Peyer's patch (tissue), 4 donors: ENCODE data around the gene CELSR2.

Experiments
- CTCF ChIP-seq, 6 experiments: fragments of 450-650 bp in 4 of 6; fragments of 200-600 bp in 2 of 6; sonication (generic) in 1 of 6; IDR thresholded peaks; one replicate each; pipeline ENCODE4 v1.5.1; 2017 to 2019; ENCODE audit warnings: antibody characterized with exemption in 6 of 6, mild to moderate bottlenecking in 3 of 6, moderate library complexity in 1 of 6
- POLR2A ChIP-seq, 2 donors: fragments of 450-650 bp; IDR thresholded peaks; one replicate each; pipeline ENCODE4 v1.5.1; 2017; ENCODE audit warnings: antibody characterized with exemption in 2 of 2, mild to moderate bottlenecking in 2 of 2, moderate library complexity in 2 of 2

DNA sequence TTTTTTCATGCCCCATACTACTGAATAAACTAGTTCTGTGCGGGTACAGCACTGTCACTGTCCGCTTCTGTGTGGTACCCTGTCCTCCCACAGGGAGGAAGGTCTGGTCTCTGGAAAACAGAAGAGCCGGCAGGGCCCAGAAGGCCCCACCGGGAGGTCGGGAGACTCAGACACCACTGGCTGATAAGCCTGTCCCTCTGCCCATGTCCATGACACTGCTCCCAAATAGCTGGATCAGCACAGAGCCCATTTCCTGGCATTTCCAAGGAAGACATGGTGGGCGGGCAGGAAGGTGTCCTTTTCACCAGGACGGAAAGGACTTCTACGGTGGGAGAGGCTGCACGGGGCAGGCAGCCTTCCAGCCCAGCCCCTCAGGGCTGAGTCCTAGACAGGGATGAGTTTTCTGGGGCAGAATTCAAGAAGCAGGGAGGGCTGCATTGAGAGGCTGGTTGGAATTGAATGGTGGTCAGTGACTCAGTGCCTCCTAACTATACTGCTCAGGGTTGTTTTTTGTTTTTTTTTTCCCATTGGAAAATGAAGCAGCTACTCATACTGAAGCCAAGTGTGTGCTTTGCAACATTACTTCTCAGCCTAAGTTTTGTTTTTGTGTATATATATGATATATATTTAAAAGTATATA lies 26.5 kb downstream of the CELSR2 start:
- TF ChIP-seq CTCF (IDR thresholded peaks at IDR 0.05) (no peak), POLR2A (IDR thresholded peaks at IDR 0.05) (no peak)
